ENCODE measurements around the gene TMEM179. TPM values are rescaled to one million over a fixed set of nuclear protein-coding genes. Genes with fewer than 3 reads are reported as not detected.

Gene TMEM179
- total RNA-seq, 1 experiment from 2014 or later = not detected

DNA sequence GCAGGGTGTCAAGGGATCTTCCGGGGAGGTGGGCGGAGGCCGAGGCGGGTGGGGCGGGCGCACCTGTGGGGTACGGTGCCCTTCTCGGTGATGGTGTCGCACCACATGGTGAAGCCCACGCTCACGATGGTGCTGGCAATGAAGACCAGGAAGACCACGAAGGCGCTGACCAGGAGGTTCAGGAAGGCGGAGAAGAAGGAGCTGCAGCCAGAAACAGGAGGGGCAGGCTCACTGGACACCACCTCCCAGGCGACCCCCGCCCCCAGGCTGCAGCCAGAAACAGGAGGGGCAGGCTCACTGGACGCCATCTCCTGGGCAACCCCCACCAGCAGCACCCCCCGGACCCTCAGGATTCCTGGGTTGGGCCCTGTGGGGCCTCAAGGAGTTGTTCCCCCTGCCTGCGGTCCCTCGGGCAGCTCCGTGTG, 7.6 kb downstream of the TMEM179 start:
- H3K27ac Mint-ChIP-seq (ENCODE audit: unreplicated experiment) = no peak overlapping the region
- no TSS peak for BruUV-seq (replicated peaks)
- H3K9me3 Mint-ChIP-seq (ENCODE audit: low read depth, unreplicated experiment) = no peaks in the 10 kb centered on the region
- no peaks in the 10 kb centered on the region for H3K36me3 Mint-ChIP-seq (ENCODE audit: insufficient read depth, unreplicated experiment)
- CTCF ChIA-PET = no interaction called here
- H3K4me1 Mint-ChIP-seq (ENCODE audit: low read depth, unreplicated experiment) = no peaks in the 10 kb centered on the region
- no peak overlapping the region for H3K4me3 Mint-ChIP-seq (ENCODE audit: low read depth, unreplicated experiment)
- no peak for DNase-seq
- peaks cover 100% of the 10 kb centered on the region for H3K27me3 Mint-ChIP-seq (ENCODE audit: unreplicated experiment)
- TF ChIP-seq CTCF (IDR thresholded peaks at IDR 0.05; ENCODE audit: unreplicated experiment) = no peak
- intact Hi-C loops (cut with micrococcal nuclease; ENCODE audit: unreplicated experiment) = no loop called here

DNA sequence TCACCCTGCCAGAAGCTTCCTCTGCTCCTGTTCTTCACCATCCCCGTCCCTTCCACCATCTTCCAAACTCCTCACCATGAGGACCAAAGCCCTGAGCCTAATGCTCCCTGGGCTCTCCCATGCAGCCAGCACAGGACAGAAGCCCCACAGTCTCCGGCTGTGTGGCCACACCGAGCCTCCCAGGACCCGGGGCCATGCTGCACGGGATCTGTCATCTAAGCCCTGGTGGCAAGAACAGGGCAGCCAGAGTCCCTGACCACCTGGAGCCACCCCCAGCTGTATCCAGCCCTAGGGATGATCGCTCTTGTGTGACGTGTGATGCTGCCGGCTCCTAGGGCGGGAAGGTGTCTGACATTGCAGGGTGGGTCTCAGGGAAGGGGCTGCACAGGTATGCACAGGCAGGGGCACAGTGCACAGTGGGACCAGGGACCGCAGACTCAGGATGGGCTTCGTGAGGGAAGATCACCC, 8.1 kb downstream of the TMEM179 start:
- no peak for TF ChIP-seq CTCF (IDR thresholded peaks at IDR 0.05; ENCODE audit: unreplicated experiment)
- H3K4me3 Mint-ChIP-seq (ENCODE audit: low read depth, unreplicated experiment) = no peak overlapping the region
- H3K27me3 Mint-ChIP-seq (ENCODE audit: unreplicated experiment) = peaks cover 100% of the 10 kb centered on the region
- H3K9me3 Mint-ChIP-seq (ENCODE audit: low read depth, unreplicated experiment) = no peaks in the 10 kb centered on the region
- CTCF ChIA-PET = no interaction called here
- intact Hi-C loops (cut with micrococcal nuclease; ENCODE audit: unreplicated experiment) = no loop called here
- BruUV-seq (replicated peaks) = no TSS peak
- no peak overlapping the region for H3K27ac Mint-ChIP-seq (ENCODE audit: unreplicated experiment)
- H3K36me3 Mint-ChIP-seq (ENCODE audit: insufficient read depth, unreplicated experiment) = no peaks in the 10 kb centered on the region
- no peak for DNase-seq
- no peaks in the 10 kb centered on the region for H3K4me1 Mint-ChIP-seq (ENCODE audit: low read depth, unreplicated experiment)

DNA sequence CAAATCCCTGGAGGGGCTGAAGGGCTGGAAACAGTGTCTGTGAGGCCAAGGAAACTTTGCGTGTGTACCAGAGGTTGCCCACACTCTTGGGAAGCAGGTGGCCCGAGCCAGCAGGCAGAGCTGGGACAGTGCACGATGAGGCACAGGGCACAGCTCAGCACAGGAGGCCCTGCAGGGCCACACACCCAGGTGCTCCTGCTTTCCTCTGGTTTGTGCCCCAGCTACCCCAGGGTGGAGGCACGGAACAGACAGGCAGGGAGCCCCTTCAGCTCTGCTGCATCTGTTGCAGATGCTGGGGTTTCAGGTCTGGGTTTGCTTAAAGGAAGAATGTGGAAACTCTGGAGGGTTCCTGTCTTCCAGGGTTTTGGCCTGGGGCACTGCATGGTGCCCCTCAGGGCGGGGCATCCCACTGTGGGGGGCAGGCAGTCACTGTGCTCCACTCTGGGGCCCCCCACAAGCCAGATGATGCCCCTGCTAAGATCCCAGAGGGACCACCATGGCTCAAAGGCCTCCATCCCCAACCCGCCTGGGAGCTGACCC, 8.6 kb downstream of the TMEM179 start:
- BruUV-seq (replicated peaks) = no TSS peak
- intact Hi-C loops (cut with micrococcal nuclease; ENCODE audit: unreplicated experiment) = no loop called here
- Mint-ChIP-seq H3K9me3 (ENCODE audit: low read depth, unreplicated experiment) (no peaks in the 10 kb centered on the region), H3K4me3 (ENCODE audit: low read depth, unreplicated experiment) (no peak overlapping the region), H3K4me1 (ENCODE audit: low read depth, unreplicated experiment) (no peaks in the 10 kb centered on the region), H3K27me3 (ENCODE audit: unreplicated experiment) (peaks cover 100% of the 10 kb centered on the region), H3K36me3 (ENCODE audit: insufficient read depth, unreplicated experiment) (no peaks in the 10 kb centered on the region), H3K27ac (ENCODE audit: unreplicated experiment) (no peak overlapping the region)
- CTCF ChIA-PET = no interaction called here
- DNase-seq = no peak
- no peak for TF ChIP-seq CTCF (IDR thresholded peaks at IDR 0.05; ENCODE audit: unreplicated experiment)

- Mint-ChIP-seq H3K4me1 (ENCODE audit: low read depth, unreplicated experiment) (no peaks in the 10 kb centered on the region), H3K27ac (ENCODE audit: unreplicated experiment) (no peak overlapping the region), H3K36me3 (ENCODE audit: insufficient read depth, unreplicated experiment) (no peaks in the 10 kb centered on the region), H3K4me3 (ENCODE audit: low read depth, unreplicated experiment) (no peak overlapping the region), H3K27me3 (ENCODE audit: unreplicated experiment) (peaks cover 100% of the 10 kb centered on the region), H3K9me3 (ENCODE audit: low read depth, unreplicated experiment) (no peaks in the 10 kb centered on the region)
- TF ChIP-seq CTCF (IDR thresholded peaks at IDR 0.05; ENCODE audit: unreplicated experiment) = no peak
- CTCF ChIA-PET = interaction anchor here (0.6 kb wide), 2 partner anchors 109 to 221 kb away, joined by 3 to 6 read pairs; no protein-coding TSS in a partner anchor
- BruUV-seq (replicated peaks) = no TSS peak
- DNase-seq = no peak
- intact Hi-C loops (cut with micrococcal nuclease; ENCODE audit: unreplicated experiment) = no loop called here
Measured at GRCh38 chr14:104595116-104595675, 9.4 kb downstream of the TMEM179 start.

Data from Calu3 (cell line).